Activated CD4-positive, alpha-beta T cell treated with anti-CD3 and anti-CD28 coated beads for 36 hours (primary cell): ENCODE results near the gene RASAL3. TPM values are rescaled to one million over a fixed set of nuclear protein-coding genes. Genes with fewer than 3 reads are reported as not detected.

Experiments
- ATAC-seq: fragments of 200-7000 bp; cut with Tn5 transposase; one replicate; pipeline ENCODE4 v1.10.0; 2021; ENCODE audit warnings: mild to moderate bottlenecking, moderate library complexity
- CTCF ChIA-PET: fragments of 350-600 bp; sonication (Branson Sonifier 250); formaldehyde crosslinking; loops from one replicate; lab custom pipeline; 2021; ENCODE audit warnings: antibody characterized with exemption; lab: Charles Lee
- POLR2A ChIA-PET: fragments of 350-600 bp; sonication (Branson Sonifier 250); formaldehyde crosslinking; loops from one replicate; lab custom pipeline; 2021; ENCODE audit warnings: antibody characterized with exemption, inconsistent platforms; lab: Charles Lee
- DNase-seq: peaks from one replicate; pipeline ENCODE4 v3.0.0-alpha.2; 2020
- H3K27ac Mint-ChIP-seq: one replicate; pipeline ENCODE4 v1.8.0; 2021; ENCODE audit warnings: mixed read lengths
- H3K27me3 Mint-ChIP-seq: one replicate; pipeline ENCODE4 v1.8.0; 2021; ENCODE audit warnings: mixed read lengths
- H3K36me3 Mint-ChIP-seq: one replicate; pipeline ENCODE4 v1.8.0; 2021; ENCODE audit warnings: low read depth, mixed read lengths
- H3K4me1 Mint-ChIP-seq: one replicate; pipeline ENCODE4 v1.8.0; 2021; ENCODE audit warnings: mixed read lengths
- H3K4me3 Mint-ChIP-seq: one replicate; pipeline ENCODE4 v1.8.0; 2021; ENCODE audit warnings: mild to moderate bottlenecking, moderate library complexity, mixed read lengths
- H3K9me3 Mint-ChIP-seq: one replicate; pipeline ENCODE4 v1.8.0; 2021; ENCODE audit warnings: low read depth, mixed read lengths
- intact Hi-C, 2 experiments: fragments of 100-400 bp; cut with DNase I in 1 of 2; cut with micrococcal nuclease in 1 of 2; formaldehyde crosslinking; loops; one replicate each; pipeline versions ENCODE4 v1.14.2 to v1.15.1; 2022 to 2024; cut with DNase I, micrococcal nuclease
- total RNA-seq, 2 experiments: library from RNA; stranded (reverse); gene quantifications; one replicate each; pipeline ENCODE4 v1.2.3, GENCODE V29; 2021

Gene RASAL3
- total RNA-seq, 2 experiments from 2014 or later: 80.7 to 97.7 TPM

DNA sequence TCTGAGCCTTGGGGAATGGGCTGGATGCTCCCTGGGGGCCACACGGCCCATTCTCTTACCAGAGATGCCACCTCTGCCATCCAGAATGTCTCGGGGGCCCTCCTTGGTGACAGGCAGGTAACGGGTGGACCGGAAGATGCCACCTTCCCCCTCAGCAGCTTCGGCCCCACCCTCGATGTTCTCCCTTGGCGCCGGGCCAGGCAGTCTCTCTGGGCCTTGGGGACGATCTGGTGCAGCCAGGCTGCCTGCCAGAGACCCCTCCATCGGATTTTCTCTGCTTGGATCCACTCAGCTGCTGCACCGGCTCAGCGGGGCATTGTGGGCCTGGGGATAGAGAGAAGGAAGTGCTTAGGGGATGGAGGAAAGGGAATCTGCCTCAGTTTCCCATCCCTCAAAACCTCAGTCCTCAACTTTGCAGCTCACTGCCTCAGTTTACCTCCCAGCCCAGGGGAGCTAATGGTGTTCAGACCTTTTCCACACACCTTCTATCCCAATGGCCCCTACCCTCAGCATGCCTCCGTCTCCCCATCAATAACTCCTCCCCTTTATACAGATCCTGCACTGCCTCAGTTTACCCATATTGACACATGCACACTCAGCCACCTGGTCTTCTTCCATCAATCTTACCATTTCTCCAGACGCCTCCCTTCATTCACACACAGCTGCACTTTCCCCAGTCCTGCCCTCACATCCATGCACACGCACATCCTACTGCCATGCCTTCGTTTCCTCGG lies 16.1 kb downstream of the RASAL3 start:
- Mint-ChIP-seq H3K27me3 (no peaks in the 10 kb centered on the region), H3K36me3 (peaks cover 21% of the 10 kb centered on the region), H3K9me3 (no peaks in the 10 kb centered on the region), H3K4me3 (peak overlapping the region; percentile 55), H3K27ac (peak overlapping the region; percentile 21), H3K4me1 (peaks cover 17% of the 10 kb centered on the region)
- ATAC-seq (no peak), DNase-seq (no peak)
- POLR2A ChIA-PET: interaction anchor here (1.1 kb wide), 1 partner anchor 69 kb away, joined by 3 read pairs; the partner anchor contains the start of gene AKAP8
- CTCF ChIA-PET: no interaction called here
- intact Hi-C loops: no loop called here

DNA sequence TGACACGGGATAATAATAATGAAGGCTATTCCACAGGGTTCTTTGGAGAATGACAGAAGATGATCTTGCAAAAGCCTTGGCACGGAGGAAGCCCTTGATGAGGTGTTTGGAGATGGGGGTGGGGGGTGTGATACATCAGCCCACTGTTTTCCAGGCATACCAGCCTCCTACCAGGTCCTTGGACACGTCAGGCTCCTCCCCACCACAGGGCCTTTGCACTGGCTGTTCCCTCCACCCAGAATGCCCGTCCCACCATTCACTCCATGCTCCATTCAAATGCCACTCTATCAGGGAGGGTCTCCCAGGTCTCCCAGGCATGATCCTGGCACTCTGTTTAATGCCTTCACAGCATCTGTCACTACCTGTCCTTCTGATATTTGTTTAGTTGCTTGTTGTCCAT lies 17.3 kb downstream of the RASAL3 start:
- CTCF ChIA-PET: interaction anchor here (0.5 to 1.0 kb wide), 2 partner anchors 27 to 272 kb away, joined by 3 read pairs; no protein-coding TSS in a partner anchor
- no peaks in the 10 kb centered on the region for H3K27me3 Mint-ChIP-seq
- peaks cover 13% of the 10 kb centered on the region for H3K36me3 Mint-ChIP-seq
- POLR2A ChIA-PET: interaction anchor here (1.1 kb wide), 1 partner anchor 68 kb away, joined by 3 read pairs; the partner anchor contains the start of gene AKAP8
- DNase-seq (no peak), ATAC-seq (no peak)
- H3K4me1 Mint-ChIP-seq: peaks cover 17% of the 10 kb centered on the region
- intact Hi-C loops: no loop called here
- H3K9me3 Mint-ChIP-seq: no peaks in the 10 kb centered on the region
- H3K27ac Mint-ChIP-seq: no peak overlapping the region
- no peak overlapping the region for H3K4me3 Mint-ChIP-seq

DNA sequence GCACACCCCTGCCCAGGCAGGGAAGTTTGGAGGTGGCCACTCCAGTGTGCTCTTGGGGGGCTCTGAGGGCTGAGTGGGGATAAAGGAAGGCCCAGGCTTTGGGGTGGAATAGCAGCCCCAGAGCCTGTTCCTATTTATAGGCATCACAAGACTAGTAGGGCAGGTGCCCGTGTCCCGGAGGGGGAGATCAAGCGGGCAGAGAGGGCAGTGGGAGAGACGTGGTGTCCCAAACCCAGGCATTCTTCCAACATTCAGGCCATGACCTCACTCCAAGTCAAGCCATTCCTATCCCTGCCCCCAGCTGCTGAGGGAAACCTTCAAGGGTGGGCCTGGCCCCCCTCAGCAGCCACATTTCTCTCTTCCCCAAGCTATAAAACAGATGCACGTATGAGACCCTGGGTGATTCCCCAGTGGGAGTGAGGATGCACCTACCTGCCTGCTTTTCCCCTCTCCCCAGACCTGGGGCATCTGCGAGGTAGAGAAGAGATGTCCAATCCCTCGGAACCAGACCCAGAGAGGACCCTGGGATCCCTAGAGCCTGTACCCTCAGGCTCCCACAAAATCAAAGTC lies 18.5 kb downstream of the RASAL3 start:
- Mint-ChIP-seq H3K27me3 (no peaks in the 10 kb centered on the region), H3K4me1 (peaks cover 12% of the 10 kb centered on the region), H3K4me3 (no peak overlapping the region), H3K9me3 (no peaks in the 10 kb centered on the region), H3K27ac (no peak overlapping the region), H3K36me3 (peaks cover 5% of the 10 kb centered on the region)
- CTCF ChIA-PET: interaction anchor here (0.6 to 1.0 kb wide), 2 partner anchors 26 to 1551 kb away, joined by 3 read pairs; no protein-coding TSS in a partner anchor
- POLR2A ChIA-PET: no interaction called here
- intact Hi-C loops: no loop called here
- DNase-seq (no peak), ATAC-seq (no peak)

DNA sequence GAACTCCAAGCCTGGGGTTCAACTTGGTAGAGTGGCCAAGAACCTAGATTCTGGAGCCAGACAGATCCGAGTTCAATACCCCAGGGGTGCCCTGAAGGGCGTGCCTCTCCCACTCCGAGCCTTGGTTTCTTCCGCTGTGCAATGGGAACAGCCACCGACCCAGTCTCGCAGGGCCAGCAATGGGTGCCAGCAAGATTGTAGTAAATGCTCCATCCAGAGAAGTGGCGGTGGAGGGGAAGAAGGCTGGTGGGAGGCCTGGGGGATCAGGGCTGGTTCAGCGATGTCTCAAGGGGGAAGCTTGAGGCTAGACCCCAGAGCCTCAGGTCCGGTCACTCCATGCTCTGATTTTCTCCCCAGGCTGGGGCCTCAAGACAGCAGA lies 19.1 kb downstream of the RASAL3 start:
- peaks cover 6% of the 10 kb centered on the region for H3K4me1 Mint-ChIP-seq
- DNase-seq (no peak), ATAC-seq (no peak)
- ChIA-PET POLR2A (no interaction called here), CTCF (no interaction called here)
- intact Hi-C loops: no loop called here
- H3K27ac Mint-ChIP-seq: no peak overlapping the region
- no peaks in the 10 kb centered on the region for H3K27me3 Mint-ChIP-seq
- H3K36me3 Mint-ChIP-seq: peaks cover under 1% of the 10 kb centered on the region
- H3K9me3 Mint-ChIP-seq: no peaks in the 10 kb centered on the region
- no peak overlapping the region for H3K4me3 Mint-ChIP-seq

DNA sequence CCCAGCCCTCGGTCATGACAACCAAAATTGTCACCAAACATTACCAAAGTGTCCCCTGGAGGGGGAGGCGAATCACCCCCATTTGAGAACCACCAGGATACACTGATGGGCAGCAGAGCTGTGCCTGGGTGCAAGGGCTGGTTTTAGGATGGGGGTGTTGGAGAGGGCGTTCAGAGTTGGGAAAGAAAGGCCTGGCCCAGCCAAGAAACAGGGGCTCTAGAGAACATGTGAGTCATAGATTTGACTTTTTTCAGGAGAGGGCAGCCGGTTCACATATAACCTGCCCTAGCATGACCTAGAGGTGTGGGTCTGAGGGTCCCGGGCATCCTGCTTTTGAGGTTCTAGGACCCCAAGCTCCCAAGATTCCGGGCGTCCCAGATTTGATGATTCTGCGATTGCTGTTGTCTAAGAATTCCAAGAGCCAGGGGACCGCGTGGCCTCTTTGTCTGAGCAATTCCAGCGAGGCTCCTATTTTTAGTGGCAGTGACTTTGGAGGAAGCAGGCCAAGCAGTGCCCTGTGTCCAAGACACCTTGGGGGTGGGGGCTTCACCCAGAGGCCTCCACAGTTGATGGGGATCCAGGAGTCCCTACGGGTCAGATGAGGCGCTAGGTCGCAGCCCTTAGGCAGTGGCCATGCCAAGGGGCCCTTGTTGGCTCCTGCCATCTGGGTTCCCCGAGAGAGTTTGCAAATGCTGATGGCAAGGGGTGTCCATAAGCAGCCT lies 19.7 kb downstream of the RASAL3 start:
- no peak overlapping the region for H3K27ac Mint-ChIP-seq
- H3K4me3 Mint-ChIP-seq: no peak overlapping the region
- no peaks in the 10 kb centered on the region for H3K27me3 Mint-ChIP-seq
- H3K36me3 Mint-ChIP-seq: no peaks in the 10 kb centered on the region
- CTCF ChIA-PET: no interaction called here
- DNase-seq (no peak), ATAC-seq (no peak)
- intact Hi-C loops: no loop called here
- H3K4me1 Mint-ChIP-seq: peaks cover 5% of the 10 kb centered on the region
- no peaks in the 10 kb centered on the region for H3K9me3 Mint-ChIP-seq
- POLR2A ChIA-PET: no interaction called here

DNA sequence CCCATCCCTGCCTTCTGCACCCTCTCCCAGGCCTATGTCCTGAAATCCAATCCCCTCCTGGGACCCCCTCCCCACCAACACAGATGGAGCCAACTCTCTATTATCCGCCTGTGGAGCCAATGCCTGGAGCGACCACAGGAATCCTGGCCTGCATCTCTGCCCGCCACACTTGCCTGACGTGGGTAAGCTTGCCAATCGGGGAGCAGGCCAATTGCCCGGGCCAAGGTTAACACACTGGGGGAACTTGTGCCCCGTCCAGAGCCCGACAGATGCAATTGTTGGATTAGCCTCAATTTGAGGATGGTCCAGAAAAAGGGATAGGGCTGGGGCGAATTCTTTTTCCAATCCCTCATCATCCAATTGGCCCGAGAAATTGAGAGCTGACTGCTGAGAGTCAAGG lies 20.5 kb downstream of the RASAL3 start:
- CTCF ChIA-PET: interaction anchor here (0.7 kb wide), 1 partner anchor 117 kb away, joined by 3 read pairs; no protein-coding TSS in a partner anchor
- Mint-ChIP-seq H3K4me1 (peaks cover 4% of the 10 kb centered on the region), H3K27me3 (no peaks in the 10 kb centered on the region), H3K36me3 (no peaks in the 10 kb centered on the region), H3K27ac (no peak overlapping the region), H3K9me3 (no peaks in the 10 kb centered on the region), H3K4me3 (no peak overlapping the region)
- POLR2A ChIA-PET: no interaction called here
- no peak for DNase-seq
- intact Hi-C loops: no loop called here
- ATAC-seq: no peak

DNA sequence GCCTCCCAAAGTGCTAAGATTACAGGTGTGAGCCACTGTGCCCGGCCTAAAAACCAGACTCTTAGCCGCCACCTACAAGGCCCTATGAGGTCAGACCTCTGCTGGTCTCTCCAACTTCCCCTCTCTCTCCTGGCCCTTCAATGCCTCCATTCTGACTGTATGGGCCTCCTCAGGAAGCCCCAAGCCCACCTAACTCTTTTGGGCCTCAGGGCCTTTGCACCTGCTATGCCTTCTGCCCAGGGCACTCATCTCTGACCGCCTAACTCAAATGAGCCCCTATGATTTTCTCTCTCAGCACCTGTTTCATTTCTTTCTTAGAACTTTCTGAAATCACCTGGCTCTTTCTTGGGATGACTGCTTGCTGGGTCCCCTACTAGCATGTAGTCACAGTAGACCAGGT lies 21.0 kb downstream of the RASAL3 start:
- ATAC-seq (no peak), DNase-seq (no peak)
- ChIA-PET CTCF (interaction anchor here (0.7 kb wide), 1 partner anchor 117 kb away, joined by 3 read pairs; no protein-coding TSS in a partner anchor), POLR2A (no interaction called here)
- Mint-ChIP-seq H3K27ac (no peak overlapping the region), H3K4me1 (no peaks in the 10 kb centered on the region), H3K27me3 (no peaks in the 10 kb centered on the region), H3K36me3 (no peaks in the 10 kb centered on the region), H3K4me3 (no peak overlapping the region), H3K9me3 (no peaks in the 10 kb centered on the region)
- intact Hi-C loops: no loop called here

DNA sequence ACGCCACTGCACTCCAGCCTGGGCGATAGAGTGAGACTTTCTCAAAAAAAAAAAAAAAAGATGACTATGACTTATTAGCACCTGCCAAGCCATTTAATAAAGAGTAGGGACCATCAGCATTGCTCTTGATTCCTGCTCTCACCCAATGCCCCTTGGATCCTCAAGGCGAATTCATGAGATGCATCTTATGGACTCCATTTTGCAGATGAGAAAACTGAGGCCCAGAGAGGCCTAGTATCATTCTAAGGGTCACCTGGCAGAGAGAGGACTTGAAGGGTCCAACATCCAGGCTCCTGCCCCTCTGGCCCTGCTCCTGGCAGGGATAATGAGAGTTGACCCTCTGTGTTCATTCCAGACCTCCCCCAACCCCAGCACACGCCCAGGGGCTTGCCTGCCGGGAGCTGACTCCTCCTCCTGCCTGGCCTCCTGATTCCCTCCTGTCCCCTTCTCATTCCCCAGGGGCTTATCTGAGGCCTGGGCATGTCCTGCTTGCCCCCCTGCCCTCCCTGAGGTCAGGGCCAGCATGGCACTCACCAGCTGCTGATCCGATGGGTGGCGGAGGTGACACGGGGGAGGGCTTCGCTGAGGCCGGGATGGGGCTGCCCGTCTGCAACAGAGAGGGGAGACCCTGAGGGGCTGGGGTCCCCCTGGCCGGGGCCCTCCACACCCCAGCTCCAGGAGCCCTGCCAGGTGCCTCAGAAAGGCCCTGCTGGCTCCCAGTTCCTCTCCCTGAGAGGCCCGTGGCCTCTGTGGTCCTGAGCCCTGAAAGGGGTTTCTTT lies 22.0 kb downstream of the RASAL3 start:
- H3K4me3 Mint-ChIP-seq: no peak overlapping the region
- H3K4me1 Mint-ChIP-seq: no peaks in the 10 kb centered on the region
- no peak overlapping the region for H3K27ac Mint-ChIP-seq
- no peaks in the 10 kb centered on the region for H3K36me3 Mint-ChIP-seq
- ATAC-seq (no peak), DNase-seq (no peak)
- ChIA-PET POLR2A (no interaction called here), CTCF (no interaction called here)
- H3K27me3 Mint-ChIP-seq: no peaks in the 10 kb centered on the region
- intact Hi-C loops: no loop called here
- H3K9me3 Mint-ChIP-seq: no peaks in the 10 kb centered on the region

DNA sequence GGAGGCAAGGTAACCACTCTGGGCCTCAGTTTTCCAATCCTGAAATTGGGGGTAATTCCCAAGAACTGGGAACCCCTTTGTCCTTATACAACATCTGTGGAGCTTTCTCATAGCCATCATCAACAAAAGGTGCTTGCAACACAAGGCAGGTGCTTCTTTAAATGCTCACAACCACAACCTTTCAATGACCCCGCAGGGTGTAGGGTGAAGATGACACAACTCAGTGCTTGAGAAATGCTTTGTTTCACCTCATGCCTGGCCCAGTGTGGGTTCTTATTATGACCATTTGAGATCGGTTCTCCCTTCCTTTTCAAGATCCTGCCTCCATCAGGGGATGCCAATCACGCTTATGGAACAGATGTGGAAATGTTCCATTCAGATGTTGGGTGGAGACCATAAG lies 23.0 kb downstream of the RASAL3 start:
- ATAC-seq (peak; percentile 38), DNase-seq (no peak)
- H3K4me1 Mint-ChIP-seq: peaks cover 1% of the 10 kb centered on the region
- no peaks in the 10 kb centered on the region for H3K9me3 Mint-ChIP-seq
- no peak overlapping the region for H3K4me3 Mint-ChIP-seq
- POLR2A ChIA-PET: no interaction called here
- CTCF ChIA-PET: no interaction called here
- no peak overlapping the region for H3K27ac Mint-ChIP-seq
- no peaks in the 10 kb centered on the region for H3K36me3 Mint-ChIP-seq
- intact Hi-C loops: no loop called here
- no peaks in the 10 kb centered on the region for H3K27me3 Mint-ChIP-seq

DNA sequence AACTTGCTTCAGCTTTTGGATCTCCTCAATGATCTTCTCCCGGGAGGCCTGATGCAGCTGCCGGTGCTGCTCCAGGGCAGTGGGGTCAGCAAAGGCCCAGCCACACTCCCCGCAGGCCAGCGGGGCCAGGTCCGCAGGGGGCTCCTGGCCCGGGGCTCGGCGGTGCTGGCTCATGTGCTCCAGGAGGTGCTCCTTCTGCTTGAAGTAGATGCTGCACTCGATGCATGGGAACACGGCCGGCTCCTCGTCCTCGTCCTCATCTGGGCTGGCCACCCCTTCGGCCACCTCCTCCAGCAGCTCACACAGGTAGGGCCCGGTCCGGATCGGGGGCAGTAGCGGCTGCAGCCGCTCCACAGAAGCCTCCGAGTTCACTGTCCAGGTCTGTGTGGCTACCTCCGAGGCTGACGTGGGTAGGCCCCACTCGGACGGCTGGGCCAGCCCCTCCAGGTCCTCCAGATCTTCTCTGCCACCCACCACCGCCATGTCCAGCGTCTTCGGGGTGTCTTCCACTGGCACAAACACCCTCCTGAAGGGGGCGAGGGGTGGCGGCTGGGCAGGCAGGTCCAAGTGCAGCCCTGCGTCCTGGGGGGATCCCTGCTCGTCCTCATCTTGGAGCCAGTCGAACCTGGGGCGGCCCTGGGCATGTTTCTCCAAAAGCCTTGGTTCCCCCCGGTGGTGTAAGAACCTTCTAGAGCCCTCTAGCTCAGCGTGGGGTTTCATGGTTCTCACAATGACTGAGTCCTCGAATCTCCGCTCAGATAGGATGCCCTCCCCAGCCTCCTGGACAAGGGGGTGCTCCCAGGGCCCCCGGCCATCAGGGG lies 24.3 kb downstream of the RASAL3 start:
- CTCF ChIA-PET: no interaction called here
- POLR2A ChIA-PET: no interaction called here
- Mint-ChIP-seq H3K4me1 (peaks cover 3% of the 10 kb centered on the region), H3K36me3 (no peaks in the 10 kb centered on the region), H3K9me3 (no peaks in the 10 kb centered on the region), H3K27ac (no peak overlapping the region), H3K4me3 (no peak overlapping the region), H3K27me3 (no peaks in the 10 kb centered on the region)
- ATAC-seq (no peak), DNase-seq (no peak)
- intact Hi-C loops: no loop called here
